CD14-positive monocyte (primary cell): ENCODE measurements around the gene C9orf85. TPM values are rescaled to one million over a fixed set of nuclear protein-coding genes. Genes with fewer than 3 reads are reported as not detected.

ENCODE experiments used
- DNase-seq, 3 donors: peaks; one replicate each; pipeline ENCODE4 v3.0.0-alpha.2; 2011 to 2022
- H2AFZ ChIP-seq: 2 replicates; pipeline ENCODE4 v1.6.0; 2012; ENCODE audit warnings: mild to moderate bottlenecking, low read depth, low read length, inconsistent platforms; ENCODE audit not compliant: insufficient read depth, poor library complexity, severe bottlenecking
- H3K27ac ChIP-seq, 2 donors: 1 replicate in 1 of 2; 2 replicates in 1 of 2; pipeline ENCODE4 v1.5.1; 2012 to 2013; ENCODE audit warnings: low read length in 2 of 2, control low read depth in 1 of 2, inconsistent platforms in 1 of 2, low read depth in 1 of 2, mild to moderate bottlenecking in 1 of 2
- H3K27me3 ChIP-seq, 2 donors: one replicate each; pipeline versions ENCODE4 v1.6.0 to v1.6.1; 2011 to 2013; ENCODE audit warnings: low read length in 2 of 2; ENCODE audit not compliant: control insufficient read depth in 2 of 2, insufficient read depth in 2 of 2
- H3K36me3 ChIP-seq, 2 donors: replicated peaks in 1 of 2; 1 replicate in 1 of 2; 2 replicates in 1 of 2; pipeline versions ENCODE4 v1.5.1 to v1.6.1; 2012 to 2013; ENCODE audit warnings: low read length in 2 of 2, control low read depth in 1 of 2, inconsistent platforms in 1 of 2, mild to moderate bottlenecking in 1 of 2; ENCODE audit not compliant: insufficient read depth in 2 of 2, control insufficient read depth in 1 of 2
- H3K4me1 ChIP-seq, 2 donors: 1 replicate in 1 of 2; 2 replicates in 1 of 2; pipeline versions ENCODE4 v1.5.1 to v1.6.1; 2012 to 2013; ENCODE audit warnings: low read length in 2 of 2, control low read depth in 1 of 2, inconsistent platforms in 1 of 2, mild to moderate bottlenecking in 1 of 2, moderate library complexity in 1 of 2; ENCODE audit not compliant: insufficient read depth in 2 of 2, control insufficient read depth in 1 of 2
- H3K4me2 ChIP-seq: replicated peaks from 2 replicates; pipeline ENCODE3; 2012; ENCODE audit warnings: low read length, moderate library complexity, mild to moderate bottlenecking; ENCODE audit not compliant: poor library complexity, severe bottlenecking; ENCODE audit errors: extremely low read depth
- H3K4me3 ChIP-seq, 3 experiments: fragments of 200-600 bp in 1 of 3; sonication (generic) in 1 of 3; replicated peaks in 1 of 3; 1 replicate in 2 of 3; 2 replicates in 1 of 3; pipeline ENCODE4 v1.5.1; 2011 to 2013; ENCODE audit warnings: low read length in 3 of 3, mild to moderate bottlenecking in 3 of 3, control low read depth in 2 of 3, low read depth in 2 of 3, inconsistent platforms in 1 of 3, moderate library complexity in 1 of 3
- H3K79me2 ChIP-seq: 2 replicates; pipeline ENCODE4 v1.6.0; 2012; ENCODE audit warnings: mild to moderate bottlenecking, control low read depth, inconsistent platforms, low read length, moderate library complexity; ENCODE audit not compliant: insufficient read depth
- H3K9ac ChIP-seq: 2 replicates; pipeline ENCODE4 v1.6.0; 2017; ENCODE audit warnings: low read length, mild to moderate bottlenecking; ENCODE audit not compliant: insufficient read depth, poor library complexity, severe bottlenecking
- H3K9me3 ChIP-seq, 2 donors: replicated peaks in 1 of 2; 1 replicate in 1 of 2; 2 replicates in 1 of 2; pipeline versions ENCODE4 v1.5.1 to v1.6.1; 2012 to 2013; ENCODE audit warnings: low read length in 2 of 2, control low read depth in 1 of 2; ENCODE audit not compliant: control insufficient read depth in 1 of 2, insufficient read depth in 1 of 2
- H4K20me1 ChIP-seq: 2 replicates; pipeline ENCODE4 v1.6.0; 2012; ENCODE audit warnings: mild to moderate bottlenecking, low read length, control low read depth, moderate library complexity; ENCODE audit not compliant: insufficient read depth
- H3K27ac Mint-ChIP-seq, 7 donors: one replicate each; pipeline ENCODE4 v1.8.0; 2020; ENCODE audit warnings: mild to moderate bottlenecking in 7 of 7, mixed read lengths in 7 of 7, moderate library complexity in 6 of 7, inconsistent platforms in 2 of 7
- H3K27me3 Mint-ChIP-seq, 3 donors: one replicate each; pipeline ENCODE4 v1.8.0; 2021 to 2022; ENCODE audit warnings: low read depth in 3 of 3, mild to moderate bottlenecking in 3 of 3, mixed read lengths in 3 of 3, moderate library complexity in 3 of 3, inconsistent platforms in 1 of 3
- H3K36me3 Mint-ChIP-seq, 2 donors: one replicate each; pipeline ENCODE4 v1.8.0; 2020; ENCODE audit warnings: mixed read lengths in 2 of 2, inconsistent platforms in 1 of 2, mild to moderate bottlenecking in 1 of 2
- H3K4me1 Mint-ChIP-seq: one replicate; pipeline ENCODE4 v1.8.0; 2020; ENCODE audit warnings: mild to moderate bottlenecking, mixed read lengths
- H3K4me3 Mint-ChIP-seq, 2 donors: one replicate each; pipeline ENCODE4 v1.8.0; 2020; ENCODE audit warnings: mild to moderate bottlenecking in 2 of 2, mixed read lengths in 2 of 2, moderate library complexity in 1 of 2
- H3K9me3 Mint-ChIP-seq, 7 donors: one replicate each; pipeline ENCODE4 v1.8.0; 2020 to 2022; ENCODE audit warnings: mixed read lengths in 7 of 7, mild to moderate bottlenecking in 6 of 7, moderate library complexity in 6 of 7, inconsistent platforms in 2 of 7
- intact Hi-C, 2 donors: fragments of 100-400 bp; cut with micrococcal nuclease; formaldehyde crosslinking; loops; one replicate each; pipeline versions ENCODE4 v1.15.0 to v1.15.1; 2023
- polyA plus RNA-seq, 3 donors: library from polyadenylated mRNA; depleted of rRNA in 1 of 3; unstranded in 2 of 3; stranded (reverse) in 1 of 3; fragments of 300-500 nt in 2 of 3; fragments of >200 nt in 1 of 3; fragmentation: Illumina TruSeq in 2 of 3; gene quantifications; 1 replicate in 2 of 3; 2 replicates in 1 of 3; pipeline ENCODE4 v1.2.3, GENCODE V29; 2012 to 2021
- TF ChIP-seq, protein P1 (sequence below): fragments of 200-600 bp; IDR thresholded peaks from one replicate; pipeline ENCODE4 v1.8.0; 2022; ENCODE audit warnings: antibody characterized with exemption, mild to moderate bottlenecking

Gene C9orf85
- polyA plus RNA-seq, 3 donors = 4.5 to 6.4 (median 5.4) TPM

GRCh38 chr9:71921190-71921814 is 9.9 kb downstream of the C9orf85 start:
- H3K27ac Mint-ChIP-seq = peak overlapping the region in 2 of 7 donors; percentile 21

GRCh38 chr9:71924576-71924975 is 13.1 kb downstream of the C9orf85 start:
- Mint-ChIP-seq H3K9me3 (no peaks in the 10 kb centered on the region), H3K4me1 (no peaks in the 10 kb centered on the region), H3K27ac (no peak overlapping the region), H3K27me3 (no peaks in the 10 kb centered on the region), H3K36me3 (peaks cover 18 to 29% of the 10 kb centered on the region in 2 donors), H3K4me3 (no peak overlapping the region)
- peaks cover 16% of the 10 kb centered on the region for H4K20me1 ChIP-seq
- no peak overlapping the region for H2AFZ ChIP-seq
- H3K9ac ChIP-seq = no peak overlapping the region
- no peak for DNase-seq
- H3K4me1 ChIP-seq = no peaks in the 10 kb centered on the region
- peaks cover 7 to 18% of the 10 kb centered on the region in 2 donors for H3K36me3 ChIP-seq
- peaks cover 32% of the 10 kb centered on the region for H3K79me2 ChIP-seq
- intact Hi-C loops = no loop called here
- no peak overlapping the region for H3K27ac ChIP-seq
- no peak overlapping the region for H3K4me3 ChIP-seq
- H3K4me2 ChIP-seq = no peak overlapping the region
- no peaks in the 10 kb centered on the region for H3K27me3 ChIP-seq
- no peaks in the 10 kb centered on the region for H3K9me3 ChIP-seq
- TF ChIP-seq, protein P1, sequence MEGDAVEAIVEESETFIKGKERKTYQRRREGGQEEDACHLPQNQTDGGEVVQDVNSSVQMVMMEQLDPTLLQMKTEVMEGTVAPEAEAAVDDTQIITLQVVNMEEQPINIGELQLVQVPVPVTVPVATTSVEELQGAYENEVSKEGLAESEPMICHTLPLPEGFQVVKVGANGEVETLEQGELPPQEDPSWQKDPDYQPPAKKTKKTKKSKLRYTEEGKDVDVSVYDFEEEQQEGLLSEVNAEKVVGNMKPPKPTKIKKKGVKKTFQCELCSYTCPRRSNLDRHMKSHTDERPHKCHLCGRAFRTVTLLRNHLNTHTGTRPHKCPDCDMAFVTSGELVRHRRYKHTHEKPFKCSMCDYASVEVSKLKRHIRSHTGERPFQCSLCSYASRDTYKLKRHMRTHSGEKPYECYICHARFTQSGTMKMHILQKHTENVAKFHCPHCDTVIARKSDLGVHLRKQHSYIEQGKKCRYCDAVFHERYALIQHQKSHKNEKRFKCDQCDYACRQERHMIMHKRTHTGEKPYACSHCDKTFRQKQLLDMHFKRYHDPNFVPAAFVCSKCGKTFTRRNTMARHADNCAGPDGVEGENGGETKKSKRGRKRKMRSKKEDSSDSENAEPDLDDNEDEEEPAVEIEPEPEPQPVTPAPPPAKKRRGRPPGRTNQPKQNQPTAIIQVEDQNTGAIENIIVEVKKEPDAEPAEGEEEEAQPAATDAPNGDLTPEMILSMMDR = no peak

More at GRCh38 chr9:71921190-71921814, 9.9 kb downstream of the C9orf85 start:
- Histone ChIP-seq H3K4me1 (no peaks in the 10 kb centered on the region), H3K9ac (no peak overlapping the region), H3K4me3 (no peak overlapping the region), H3K4me2 (no peak overlapping the region), H2AFZ (no peak overlapping the region), H3K27me3 (no peaks in the 10 kb centered on the region), H3K27ac (no peak overlapping the region), H3K9me3 (no peaks in the 10 kb centered on the region), H4K20me1 (peaks cover 37% of the 10 kb centered on the region), H3K79me2 (peaks cover 58% of the 10 kb centered on the region), H3K36me3 (peaks cover 7 to 18% of the 10 kb centered on the region in 2 donors)
- no peak for DNase-seq
- H3K9me3 Mint-ChIP-seq = no peaks in the 10 kb centered on the region
- peaks cover 0 to 2% (median 0%) of the 10 kb centered on the region in 3 donors for H3K27me3 Mint-ChIP-seq
- peaks cover 27 to 41% of the 10 kb centered on the region in 2 donors for H3K36me3 Mint-ChIP-seq
- intact Hi-C loops = no loop called here
- TF ChIP-seq, protein P1 = no peak
- no peaks in the 10 kb centered on the region for H3K4me1 Mint-ChIP-seq
- no peak overlapping the region for H3K4me3 Mint-ChIP-seq
